HEK293T (cell line): ENCODE measurements around the gene LIN7A.

ENCODE experiments used
- CTCF ChIA-PET: fragments of 350-600 bp; formaldehyde crosslinking; extraction: SDS; loops from one replicate; lab custom pipeline; 2021; ENCODE audit warnings: antibody characterized with exemption, inconsistent platforms; lab: Yijun Ruan, JAX
- POLR2A ChIA-PET: fragments of 350-600 bp; formaldehyde crosslinking; extraction: SDS; loops from one replicate; lab custom pipeline; 2020; ENCODE audit warnings: antibody characterized with exemption, inconsistent platforms; lab: Yijun Ruan, JAX
- DNase-seq: peaks from one replicate; pipeline ENCODE4 v3.0.0; 2012; ENCODE audit warnings: mixed read lengths; ENCODE audit errors: extremely low spot score
- ARNT ChIP-seq: fragments of 450-650 bp; IDR thresholded peaks from 2 replicates; pipeline ENCODE4 v1.6.1; 2017; ENCODE audit warnings: mild to moderate bottlenecking
- BHLHE40 ChIP-seq: fragments of 450-650 bp; IDR thresholded peaks from 2 replicates; pipeline ENCODE4 v1.6.1; 2016; ENCODE audit warnings: mild to moderate bottlenecking, moderate library complexity, borderline replicate concordance
- CTBP1 ChIP-seq: fragments of 450-650 bp; IDR thresholded peaks from 2 replicates; pipeline ENCODE4 v1.6.1; 2016; ENCODE audit warnings: borderline replicate concordance
- ELF4 ChIP-seq: fragments of 450-650 bp; IDR thresholded peaks from 2 replicates; pipeline ENCODE4 v1.6.1; 2017; ENCODE audit warnings: antibody characterized with exemption
- FOXA1 ChIP-seq: fragments of 450-650 bp; IDR thresholded peaks from 2 replicates; pipeline ENCODE4 v1.6.1; 2016; ENCODE audit warnings: mild to moderate bottlenecking
- FOXK2 ChIP-seq: fragments of 450-650 bp; IDR thresholded peaks from 2 replicates; pipeline ENCODE4 v1.6.1; 2016; ENCODE audit warnings: mild to moderate bottlenecking
- FOXM1 ChIP-seq: fragments of 450-650 bp; IDR thresholded peaks from 2 replicates; pipeline ENCODE4 v1.6.1; 2017; ENCODE audit warnings: mild to moderate bottlenecking, borderline replicate concordance
- HDGF ChIP-seq: fragments of 450-650 bp; IDR thresholded peaks from 2 replicates; pipeline ENCODE4 v1.6.1; 2017; ENCODE audit warnings: antibody characterized with exemption, borderline replicate concordance
- L3MBTL2 ChIP-seq: fragments of 450-650 bp; conservative IDR thresholded peaks from 2 replicates; pipeline ENCODE4 v1.6.1; 2016; ENCODE audit warnings: mild to moderate bottlenecking
- LEF1 ChIP-seq: fragments of 450-650 bp; IDR thresholded peaks from 2 replicates; pipeline ENCODE4 v1.6.1; 2017; ENCODE audit warnings: mild to moderate bottlenecking, borderline replicate concordance
- NFRKB ChIP-seq: fragments of 450-650 bp; IDR thresholded peaks from 2 replicates; pipeline ENCODE4 v1.6.1; 2016; ENCODE audit warnings: mild to moderate bottlenecking, moderate library complexity
- SP1 ChIP-seq: fragments of 450-650 bp; IDR thresholded peaks from 2 replicates; pipeline ENCODE4 v1.6.1; 2017
- SUZ12 ChIP-seq: fragments of 450-650 bp; IDR thresholded peaks from 2 replicates; pipeline ENCODE4 v1.6.1; 2016; ENCODE audit warnings: mild to moderate bottlenecking
- TARDBP ChIP-seq: fragments of 450-650 bp; IDR thresholded peaks from 2 replicates; pipeline ENCODE4 v1.6.1; 2016
- ZNF384 ChIP-seq: fragments of 450-650 bp; IDR thresholded peaks from 2 replicates; pipeline ENCODE4 v1.6.1; 2016
- TF ChIP-seq, protein P1 (sequence below): fragments of 450-650 bp; IDR thresholded peaks from 2 replicates; pipeline ENCODE4 v1.6.1; 2016

The LIN7A gene

DNA sequence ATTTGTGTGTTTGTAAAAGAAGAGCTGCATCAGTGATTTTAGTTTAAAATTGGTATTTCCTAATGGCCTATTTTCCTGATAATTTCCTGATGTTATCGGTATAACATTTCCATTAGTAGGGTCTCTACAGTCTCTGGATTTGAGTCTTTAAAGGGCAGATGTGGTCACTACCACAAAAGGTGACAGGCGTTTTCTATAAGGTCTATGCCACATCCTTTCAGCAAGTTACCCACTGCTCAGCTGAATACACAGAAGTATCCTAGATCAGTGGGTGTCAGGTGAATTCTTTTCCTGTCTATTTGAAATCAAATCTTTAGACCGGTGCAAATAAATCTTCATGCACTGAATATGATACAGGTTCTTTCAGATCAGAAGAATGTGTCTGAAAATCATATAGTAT lies 90.2 kb downstream of the LIN7A start:
- no peak for DNase-seq
- ChIA-PET CTCF (interaction anchor here (2.8 kb wide), 1 partner anchor 10 kb away, joined by 9 read pairs; no protein-coding TSS in a partner anchor), POLR2A (no interaction called here)
- TF ChIP-seq FOXK2 (no peak), FOXM1 (no peak), ZNF384 (no peak)

DNA sequence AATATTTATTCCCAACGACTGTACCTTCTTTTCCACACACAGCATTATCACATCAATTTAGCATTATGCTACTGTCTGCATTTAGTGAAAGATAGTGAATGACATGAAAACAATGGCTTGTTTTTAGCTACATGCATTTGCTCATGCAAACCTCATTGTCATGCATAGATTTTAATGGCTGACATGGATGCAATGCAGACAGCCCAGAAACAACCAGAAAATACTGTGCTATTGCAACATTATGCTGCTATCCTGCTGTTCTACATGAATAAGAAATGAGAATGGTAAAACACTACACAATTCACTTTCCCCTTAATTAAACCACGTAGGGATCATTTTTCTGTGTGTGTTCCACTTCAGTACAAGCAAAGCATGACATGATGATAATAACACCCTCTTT lies 90.8 kb downstream of the LIN7A start:
- CTCF ChIA-PET: interaction anchor here (2.8 kb wide), 1 partner anchor 9 kb away, joined by 9 read pairs; no protein-coding TSS in a partner anchor
- POLR2A ChIA-PET: no interaction called here

DNA sequence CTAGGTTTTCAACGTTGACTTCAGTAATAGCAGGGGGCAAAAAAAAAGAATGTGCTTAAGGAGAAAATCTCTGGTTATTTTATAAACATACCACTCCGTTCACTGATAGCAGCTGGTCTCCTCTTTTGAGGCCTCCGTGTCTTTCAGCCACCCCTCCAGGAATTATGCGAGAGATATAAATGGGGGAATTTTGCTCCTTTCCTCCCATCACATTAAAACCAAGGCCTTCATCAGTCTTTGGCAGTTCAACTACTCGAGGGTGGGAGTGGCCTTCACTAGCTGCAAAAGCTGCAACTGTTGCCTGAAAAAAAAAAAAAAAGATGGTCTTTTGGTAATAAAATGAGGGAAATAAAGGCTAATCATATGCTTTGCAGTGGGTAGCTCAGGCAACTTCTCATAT lies 92.1 kb downstream of the LIN7A start:
- POLR2A ChIA-PET: no interaction called here
- CTCF ChIA-PET: interaction anchor here (2.8 kb wide), 1 partner anchor 8 kb away, joined by 9 read pairs; no protein-coding TSS in a partner anchor
- DNase-seq: no peak
- TF ChIP-seq FOXA1 (no peak), BHLHE40 (no peak), FOXK2 (no peak), L3MBTL2 (no peak), ZNF384 (no peak), ELF4 (no peak), NFRKB (no peak), FOXM1 (no peak), LEF1 (no peak), SP1 (no peak), CTBP1 (no peak), SUZ12 (no peak), ARNT (no peak), TARDBP (no peak), HDGF (no peak)
- TF ChIP-seq, protein P1, sequence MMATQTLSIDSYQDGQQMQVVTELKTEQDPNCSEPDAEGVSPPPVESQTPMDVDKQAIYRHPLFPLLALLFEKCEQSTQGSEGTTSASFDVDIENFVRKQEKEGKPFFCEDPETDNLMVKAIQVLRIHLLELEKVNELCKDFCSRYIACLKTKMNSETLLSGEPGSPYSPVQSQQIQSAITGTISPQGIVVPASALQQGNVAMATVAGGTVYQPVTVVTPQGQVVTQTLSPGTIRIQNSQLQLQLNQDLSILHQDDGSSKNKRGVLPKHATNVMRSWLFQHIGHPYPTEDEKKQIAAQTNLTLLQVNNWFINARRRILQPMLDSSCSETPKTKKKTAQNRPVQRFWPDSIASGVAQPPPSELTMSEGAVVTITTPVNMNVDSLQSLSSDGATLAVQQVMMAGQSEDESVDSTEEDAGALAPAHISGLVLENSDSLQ: no peak

More for the DNA sequence above, 90.8 kb downstream of the LIN7A start:
- TF ChIP-seq SP1 (no peak), SUZ12 (no peak), NFRKB (no peak), HDGF (no peak), FOXA1 (no peak), ARNT (no peak)
- TF ChIP-seq, protein P1: no peak
- no peak for DNase-seq

DNA sequence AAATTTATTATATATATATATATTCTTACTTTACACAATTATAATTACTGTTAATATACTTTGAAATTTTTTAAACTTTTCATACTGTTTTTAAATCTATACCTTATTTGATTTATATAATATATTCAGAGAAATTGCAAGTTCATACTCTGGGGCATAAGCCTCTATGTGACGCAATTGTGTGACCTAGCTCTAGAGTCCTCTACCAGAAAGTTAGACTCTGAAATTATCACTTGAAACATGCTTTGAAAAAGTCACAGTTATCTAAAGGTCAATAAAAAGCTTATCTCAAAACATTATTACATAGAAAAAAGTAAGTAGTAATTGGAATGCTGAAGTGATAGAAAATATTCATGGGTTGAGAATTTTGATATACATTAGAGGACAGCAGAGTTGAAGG lies 93.8 kb downstream of the LIN7A start:
- DNase-seq: no peak
- CTCF ChIA-PET: no interaction called here

DNA sequence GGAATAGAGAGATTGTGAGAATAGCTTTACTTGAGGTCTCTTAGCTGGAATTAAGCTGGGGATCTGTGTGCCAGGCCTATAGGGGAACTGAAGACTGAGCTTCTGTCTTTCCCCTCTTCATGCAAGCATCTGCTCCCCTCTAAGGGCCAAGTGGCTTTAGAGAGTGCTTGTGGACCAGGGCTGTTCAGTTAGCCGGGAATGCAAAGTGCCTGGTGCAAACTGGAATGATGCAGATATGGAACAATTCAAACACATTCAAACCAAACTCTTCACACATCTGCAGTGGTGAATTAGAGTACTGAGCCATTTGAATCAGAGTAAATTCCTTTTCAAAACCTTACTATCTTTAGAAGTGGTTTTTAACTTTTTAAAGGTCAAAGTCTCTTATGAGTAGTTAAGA lies 99.0 kb downstream of the LIN7A start:
- ChIA-PET POLR2A (no interaction called here), CTCF (no interaction called here)
- no peak for DNase-seq
- TF ChIP-seq ARNT (no peak), L3MBTL2 (no peak), NFRKB (no peak), FOXM1 (no peak)

More for the DNA sequence above, 93.8 kb downstream of the LIN7A start:
- POLR2A ChIA-PET: no interaction called here
- TF ChIP-seq BHLHE40: no peak
- no peak for TF ChIP-seq ARNT
- TF ChIP-seq LEF1: no peak
- TF ChIP-seq FOXA1: no peak
- TF ChIP-seq SUZ12: no peak
- no peak for TF ChIP-seq TARDBP
- TF ChIP-seq, protein P1: no peak

DNA sequence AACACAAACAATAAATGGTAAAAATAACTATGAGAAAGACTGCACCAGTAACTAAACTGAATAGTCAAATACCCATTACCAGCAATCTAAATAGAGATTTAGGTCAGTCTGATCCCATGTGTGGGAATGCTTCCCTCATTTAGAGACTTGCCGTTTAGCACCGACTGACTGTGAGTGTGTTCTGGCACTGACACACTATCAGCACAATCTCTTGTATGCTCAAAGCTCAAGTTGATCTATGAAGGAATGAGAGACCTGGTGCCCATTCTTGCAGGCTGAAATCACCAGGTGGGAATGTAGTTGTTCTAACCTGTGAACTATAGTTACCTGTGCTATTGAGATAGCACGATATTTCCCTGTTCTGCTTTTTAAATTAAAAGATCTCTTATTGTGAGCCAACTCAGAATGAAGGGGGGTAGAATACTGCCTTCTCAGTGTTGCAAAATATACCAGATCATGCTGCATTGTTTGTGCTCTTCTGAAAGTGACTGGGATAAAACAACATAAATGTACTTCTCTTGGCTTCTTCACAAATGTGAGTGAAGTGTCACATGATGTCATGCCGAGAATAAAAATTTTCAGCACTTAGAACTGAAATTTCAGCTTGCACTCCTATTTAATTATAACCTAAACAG lies 99.6 kb downstream of the LIN7A start:
- DNase-seq: no peak
- CTCF ChIA-PET: interaction anchor here (0.6 to 1.4 kb wide), 8 partner anchors 9 to 593 kb away, joined by 3 to 9 read pairs (median 4); no protein-coding TSS in a partner anchor
- TF ChIP-seq CTBP1 (no peak), FOXM1 (no peak), LEF1 (no peak), SP1 (no peak), ELF4 (no peak), FOXA1 (no peak), ARNT (no peak), ZNF384 (no peak), SUZ12 (no peak), TARDBP (no peak), HDGF (no peak), NFRKB (no peak), BHLHE40 (no peak), L3MBTL2 (no peak), FOXK2 (no peak)
- TF ChIP-seq, protein P1: no peak
- POLR2A ChIA-PET: no interaction called here
